ENCODE data around the gene DBP.

Gene DBP

DNA sequence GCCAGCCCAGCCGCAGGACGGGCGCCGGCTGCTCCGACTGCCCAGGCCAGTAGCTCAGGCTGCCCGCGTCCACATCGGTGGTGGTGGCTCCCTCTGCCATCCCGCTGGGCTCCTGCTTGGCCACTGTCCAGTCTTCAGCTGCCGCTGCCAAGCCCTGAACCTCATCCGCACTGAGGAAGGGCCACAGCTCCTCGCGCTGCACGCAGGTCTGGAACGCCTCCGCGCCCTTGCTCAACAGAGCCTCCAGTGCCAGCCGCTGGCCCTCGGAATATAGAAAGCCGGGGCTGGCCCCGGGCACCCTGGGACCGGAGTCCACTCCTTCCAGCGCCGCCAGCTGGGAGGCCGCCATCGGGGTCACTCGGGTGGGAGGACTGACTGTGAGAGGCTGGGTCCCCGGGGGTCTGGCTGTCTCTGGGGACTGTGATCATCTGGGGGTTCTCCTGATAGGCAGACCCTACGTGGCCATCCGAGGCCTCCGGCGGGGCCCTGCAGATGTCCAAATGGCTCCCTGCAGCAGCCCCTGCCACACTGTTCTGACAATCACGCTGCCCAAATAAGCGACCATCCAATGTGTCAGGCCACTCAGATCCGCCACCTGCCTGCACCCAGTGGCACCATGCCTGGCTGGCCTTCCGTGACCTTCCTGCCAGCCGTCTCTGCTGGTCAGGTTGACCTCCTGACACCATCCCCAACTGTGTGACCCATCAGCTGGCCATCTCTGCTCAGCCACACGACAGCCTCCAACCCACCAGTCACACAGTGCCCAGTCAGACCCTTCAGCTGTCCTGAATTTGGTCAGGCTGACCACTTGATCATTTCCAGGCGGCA is 23.9 kb downstream of the DBP start:
- peaks cover 23% of the 10 kb centered on the region for H3K79me2 ChIP-seq (ENCODE audit: insufficient read depth, low read length)
- no peak overlapping the region for H3K4me2 ChIP-seq (ENCODE audit: low read depth, low read length, poor library complexity, severe bottlenecking)
- H3K4me3 ChIP-seq (ENCODE audit: insufficient read depth, low read length, poor library complexity, severe bottlenecking): no peak overlapping the region
- H3K36me3 ChIP-seq (ENCODE audit: low read length): peaks cover 13% of the 10 kb centered on the region
- peaks cover 15% of the 10 kb centered on the region for H3F3A ChIP-seq (ENCODE audit: insufficient read depth)
- H4K20me1 ChIP-seq (ENCODE audit: low read depth, low read length): peaks cover 14% of the 10 kb centered on the region
- no peak overlapping the region for H3K9ac ChIP-seq (ENCODE audit: low read length)
- H3K9me2 ChIP-seq (replicated peaks; ENCODE audit: insufficient read depth, low read length): no peaks in the 10 kb centered on the region
- no peak overlapping the region for H3K27ac ChIP-seq (ENCODE audit: low read depth, low read length)
- TF ChIP-seq, protein P1, sequence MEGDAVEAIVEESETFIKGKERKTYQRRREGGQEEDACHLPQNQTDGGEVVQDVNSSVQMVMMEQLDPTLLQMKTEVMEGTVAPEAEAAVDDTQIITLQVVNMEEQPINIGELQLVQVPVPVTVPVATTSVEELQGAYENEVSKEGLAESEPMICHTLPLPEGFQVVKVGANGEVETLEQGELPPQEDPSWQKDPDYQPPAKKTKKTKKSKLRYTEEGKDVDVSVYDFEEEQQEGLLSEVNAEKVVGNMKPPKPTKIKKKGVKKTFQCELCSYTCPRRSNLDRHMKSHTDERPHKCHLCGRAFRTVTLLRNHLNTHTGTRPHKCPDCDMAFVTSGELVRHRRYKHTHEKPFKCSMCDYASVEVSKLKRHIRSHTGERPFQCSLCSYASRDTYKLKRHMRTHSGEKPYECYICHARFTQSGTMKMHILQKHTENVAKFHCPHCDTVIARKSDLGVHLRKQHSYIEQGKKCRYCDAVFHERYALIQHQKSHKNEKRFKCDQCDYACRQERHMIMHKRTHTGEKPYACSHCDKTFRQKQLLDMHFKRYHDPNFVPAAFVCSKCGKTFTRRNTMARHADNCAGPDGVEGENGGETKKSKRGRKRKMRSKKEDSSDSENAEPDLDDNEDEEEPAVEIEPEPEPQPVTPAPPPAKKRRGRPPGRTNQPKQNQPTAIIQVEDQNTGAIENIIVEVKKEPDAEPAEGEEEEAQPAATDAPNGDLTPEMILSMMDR (IDR thresholded peaks at IDR 0.05; ENCODE audit: insufficient read depth, low read length, poor library complexity, severe bottlenecking): no peak
- TF ChIP-seq EZH2phosphoT487 (conservative IDR thresholded peaks at IDR 0.05; ENCODE audit: low read length): no peak
- no peak overlapping the region for H2AFZ ChIP-seq (ENCODE audit: low read depth, low read length, severe bottlenecking)
- H3K27me3 ChIP-seq (ENCODE audit: low read length): no peaks in the 10 kb centered on the region
- no peaks in the 10 kb centered on the region for H3K9me3 ChIP-seq (ENCODE audit: insufficient read depth, low read length)

DNA sequence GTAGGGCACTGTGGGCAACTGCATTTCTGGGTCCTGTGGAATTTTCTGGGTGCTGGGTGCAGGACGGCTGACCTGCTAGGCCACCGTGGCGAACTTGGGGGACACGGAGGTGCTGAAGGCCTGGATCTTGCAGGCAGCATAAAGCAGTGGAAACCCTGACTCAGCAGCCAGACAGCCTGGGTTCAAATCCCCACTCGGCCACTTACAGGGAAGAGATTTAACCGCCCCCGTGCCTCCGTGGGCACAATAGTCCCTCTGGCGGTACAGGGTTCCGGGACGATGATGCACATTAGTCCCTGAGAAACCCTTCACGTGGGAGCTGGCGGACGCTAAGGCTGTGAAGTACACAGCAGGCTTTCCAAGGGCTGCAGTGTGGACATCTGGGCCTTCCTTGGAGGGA is 25.3 kb downstream of the DBP start:
- Histone ChIP-seq H3F3A (ENCODE audit: insufficient read depth) (peaks cover 5% of the 10 kb centered on the region), H3K9me2 (replicated peaks; ENCODE audit: insufficient read depth, low read length) (no peaks in the 10 kb centered on the region), H3K36me3 (ENCODE audit: low read length) (peaks cover 3% of the 10 kb centered on the region; the same call in 1 of the 2 replicates), H2AFZ (ENCODE audit: low read depth, low read length, severe bottlenecking) (no peak overlapping the region), H3K9ac (ENCODE audit: low read length) (no peak overlapping the region), H3K4me2 (ENCODE audit: low read depth, low read length, poor library complexity, severe bottlenecking) (no peak overlapping the region), H3K9me3 (ENCODE audit: insufficient read depth, low read length) (no peaks in the 10 kb centered on the region), H4K20me1 (ENCODE audit: low read depth, low read length) (no peaks in the 10 kb centered on the region; the same call in 1 of the 2 replicates), H3K27ac (ENCODE audit: low read depth, low read length) (no peak overlapping the region), H3K27me3 (ENCODE audit: low read length) (no peaks in the 10 kb centered on the region), H3K79me2 (ENCODE audit: insufficient read depth, low read length) (peaks cover 9% of the 10 kb centered on the region; the same call in 1 of the 2 replicates), H3K4me3 (ENCODE audit: insufficient read depth, low read length, poor library complexity, severe bottlenecking) (no peak overlapping the region)
- TF ChIP-seq EZH2phosphoT487 (conservative IDR thresholded peaks at IDR 0.05; ENCODE audit: low read length): no peak
- TF ChIP-seq, protein P1 (IDR thresholded peaks at IDR 0.05; ENCODE audit: insufficient read depth, low read length, poor library complexity, severe bottlenecking): no peak

DNA sequence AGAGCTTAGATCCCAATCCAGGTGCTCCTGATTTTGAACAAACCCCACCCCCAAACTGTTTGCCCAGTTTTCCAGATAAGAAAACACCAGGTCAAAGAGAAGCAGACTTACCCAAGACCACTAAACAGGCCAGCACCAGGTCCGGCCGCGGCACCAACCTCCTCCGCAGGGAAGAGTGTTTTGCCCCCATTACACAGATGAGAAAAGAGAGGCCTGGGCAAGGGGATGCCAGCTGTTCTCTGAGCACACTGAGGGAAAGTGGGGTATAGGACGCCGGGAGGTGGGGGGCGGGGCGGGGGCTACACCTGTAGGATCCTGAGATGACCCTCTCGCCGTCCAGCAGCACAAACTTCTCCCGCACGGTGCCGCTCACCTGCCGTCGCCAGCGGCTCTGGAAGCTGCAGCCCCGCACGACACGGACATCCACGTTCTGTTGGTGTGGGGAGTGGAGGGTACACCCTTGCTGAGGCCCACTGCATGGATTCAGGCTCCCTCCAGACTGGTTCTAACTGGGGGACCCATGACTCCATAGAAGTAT is 27.5 kb downstream of the DBP start:
- no peaks in the 10 kb centered on the region for H4K20me1 ChIP-seq (ENCODE audit: low read depth, low read length)
- H3K27me3 ChIP-seq (ENCODE audit: low read length): no peaks in the 10 kb centered on the region
- no peak overlapping the region for H3K9ac ChIP-seq (ENCODE audit: low read length)
- no peaks in the 10 kb centered on the region for H3K79me2 ChIP-seq (ENCODE audit: insufficient read depth, low read length)
- no peak overlapping the region for H3K4me2 ChIP-seq (ENCODE audit: low read depth, low read length, poor library complexity, severe bottlenecking)
- no peaks in the 10 kb centered on the region for H3K9me3 ChIP-seq (ENCODE audit: insufficient read depth, low read length)
- H3F3A ChIP-seq (ENCODE audit: insufficient read depth): peaks cover 5% of the 10 kb centered on the region; the same call in 1 of the 2 replicates
- H2AFZ ChIP-seq (ENCODE audit: low read depth, low read length, severe bottlenecking): no peak overlapping the region
- H3K4me3 ChIP-seq (ENCODE audit: insufficient read depth, low read length, poor library complexity, severe bottlenecking): no peak overlapping the region
- H3K27ac ChIP-seq (ENCODE audit: low read depth, low read length): no peak overlapping the region
- H3K9me2 ChIP-seq (replicated peaks; ENCODE audit: insufficient read depth, low read length): no peaks in the 10 kb centered on the region
- TF ChIP-seq, protein P1 (IDR thresholded peaks at IDR 0.05; ENCODE audit: insufficient read depth, low read length, poor library complexity, severe bottlenecking): no peak
- no peak for TF ChIP-seq EZH2phosphoT487 (conservative IDR thresholded peaks at IDR 0.05; ENCODE audit: low read length)
- no peaks in the 10 kb centered on the region for H3K36me3 ChIP-seq (ENCODE audit: low read length)
